GM13977 (cell line): ENCODE data around the gene E2F7.

ENCODE experiments used
- DNase-seq: peaks from one replicate; pipeline ENCODE4 v3.0.0; 2012; ENCODE audit warnings: low spot score
- CTCF ChIP-seq: IDR thresholded peaks from 2 replicates; pipeline ENCODE4 v1.5.1; 2012; ENCODE audit warnings: mild to moderate bottlenecking, control low read depth; ENCODE audit not compliant: insufficient read depth; ENCODE audit errors: extremely low read depth, missing control alignments
- in situ Hi-C: fragments of 300-500 bp; cut with MboI; formaldehyde crosslinking; loops from one replicate; pipeline ENCODE4 v1.12.0; 2022; ENCODE audit warnings: low sequenced_read_pairs, low pct_unique_long_range_greater_than_20kb, mixed read lengths, inconsistent platforms; ENCODE audit not compliant: unreplicated experiment

E2F7 gene

GRCh38 chr12:77001276-77001675 lies 64.1 kb downstream of the E2F7 start:
- in situ Hi-C loops: loop anchor here (25.0 kb wide), 1 partner anchor 389 kb away; no protein-coding TSS in a partner anchor
- DNase-seq: no peak
- TF ChIP-seq CTCF: no peak

- TF ChIP-seq CTCF: no peak
- in situ Hi-C loops: no loop called here
- DNase-seq: no peak
These were observed 66.3 kb downstream of the E2F7 start for GRCh38 chr12:76998908-76999556.

GRCh38 chr12:76998386-76998785 lies 67.0 kb downstream of the E2F7 start:
- TF ChIP-seq CTCF: no peak
- in situ Hi-C loops: no loop called here
- DNase-seq: no peak

GRCh38 chr12:76997011-76997780 lies 68.2 kb downstream of the E2F7 start:
- in situ Hi-C loops: no loop called here
- DNase-seq: no peak
- TF ChIP-seq CTCF: no peak

- TF ChIP-seq CTCF: no peak
- DNase-seq: no peak
- in situ Hi-C loops: no loop called here
These were observed 74.7 kb downstream of the E2F7 start for GRCh38 chr12:76990716-76991115.

- no peak for DNase-seq
- TF ChIP-seq CTCF: no peak
- in situ Hi-C loops: no loop called here
These were observed 80.8 kb downstream of the E2F7 start for GRCh38 chr12:76984566-76984965.
